HG03025 (cell line): Measurements from ENCODE around the gene NLRP9.
A peak's percentile ranks its signal among the peaks of the same experiment; 100 is the strongest.

ENCODE experiments used
- ATAC-seq: cut with Tn5 transposase; IDR thresholded peaks from one replicate; pipeline ENCODE4 v1.9.1; 2021; ENCODE audit warnings: mild to moderate bottlenecking, moderate library complexity; ENCODE audit not compliant: unreplicated experiment, low FRiP score

The NLRP9 gene

DNA sequence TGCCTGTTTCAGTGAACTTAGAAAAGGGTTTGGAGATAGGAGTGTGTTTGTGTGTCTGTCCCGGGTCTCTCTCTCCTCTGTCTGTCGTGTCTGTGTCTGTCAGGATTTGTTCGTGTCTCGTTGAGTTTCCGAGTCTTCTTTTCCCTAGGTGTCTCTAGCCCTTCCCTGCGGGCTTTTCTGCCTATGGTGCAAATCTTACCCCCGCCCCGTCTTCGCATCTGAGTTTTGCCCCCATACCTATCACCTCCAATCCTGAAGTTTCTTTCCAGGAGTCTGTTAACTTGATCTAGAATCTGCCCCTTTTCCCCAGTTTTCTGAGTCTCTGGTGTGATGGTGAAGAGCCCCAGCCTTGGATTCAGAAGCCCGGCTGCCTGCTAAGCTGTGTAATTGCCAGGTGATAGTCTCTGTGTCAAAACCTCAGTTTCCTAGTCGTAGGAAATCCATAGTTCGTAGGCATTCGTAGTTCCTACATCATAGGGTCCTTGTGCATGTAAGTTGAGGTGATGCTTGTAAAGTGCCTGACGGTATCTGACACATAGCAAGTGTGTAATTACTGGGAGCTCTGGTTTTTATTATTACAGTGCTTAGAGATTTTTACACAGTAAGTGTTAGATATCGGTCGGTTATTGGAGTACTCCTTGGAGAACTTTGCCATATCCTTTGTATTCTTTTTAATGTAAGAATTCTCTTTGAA, 62.4 kb downstream of the NLRP9 start:
- no peak for ATAC-seq

DNA sequence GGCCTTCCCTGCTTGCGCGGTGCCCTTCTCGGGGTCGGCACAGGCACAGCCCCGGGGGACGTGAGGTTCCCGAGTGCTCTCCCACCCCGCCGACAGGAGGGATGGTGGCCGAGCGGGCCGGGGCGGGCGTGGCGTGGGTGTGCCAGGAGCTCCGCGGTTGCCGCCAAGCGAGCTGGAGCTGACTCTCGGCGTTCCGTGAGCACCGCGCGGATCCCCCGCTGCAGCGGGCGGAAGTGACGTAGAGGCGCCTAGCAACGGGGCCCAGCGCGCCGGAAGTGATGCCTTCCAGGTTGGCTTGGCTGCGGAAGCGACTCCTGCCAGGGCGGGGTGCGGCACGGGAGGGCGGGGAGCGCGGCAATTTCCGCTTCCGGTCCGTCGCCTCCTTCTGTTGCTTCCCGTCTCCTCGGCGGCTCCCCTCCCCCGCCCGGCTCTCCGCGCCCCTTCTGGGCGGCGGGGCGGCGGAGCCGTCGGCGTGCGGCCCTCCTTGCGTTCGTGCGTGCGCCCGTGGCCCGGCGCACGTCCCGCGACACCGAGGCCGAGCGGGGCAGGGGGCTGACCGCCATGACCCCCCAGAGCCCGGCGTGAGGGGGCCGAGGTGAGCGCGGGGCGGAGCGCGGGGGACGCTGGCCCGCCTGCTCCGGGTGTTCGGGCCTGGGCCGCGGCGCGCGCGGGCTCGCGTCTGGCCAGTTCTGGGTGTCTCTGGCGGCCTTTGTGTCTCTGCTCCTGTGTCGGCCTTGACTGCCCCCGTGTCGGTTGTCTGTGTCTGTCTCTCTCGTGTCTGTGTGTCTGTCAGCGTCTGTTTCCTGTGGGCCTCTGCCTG, 63.2 kb downstream of the NLRP9 start, which contains the start of gene EPN1:
EPN1 (plus strand) TSS at position 386 of the 820 bp plus-strand sequence. CDS start 3,402 bp downstream, outside the sequence.
- ATAC-seq = peak; percentile 52

DNA sequence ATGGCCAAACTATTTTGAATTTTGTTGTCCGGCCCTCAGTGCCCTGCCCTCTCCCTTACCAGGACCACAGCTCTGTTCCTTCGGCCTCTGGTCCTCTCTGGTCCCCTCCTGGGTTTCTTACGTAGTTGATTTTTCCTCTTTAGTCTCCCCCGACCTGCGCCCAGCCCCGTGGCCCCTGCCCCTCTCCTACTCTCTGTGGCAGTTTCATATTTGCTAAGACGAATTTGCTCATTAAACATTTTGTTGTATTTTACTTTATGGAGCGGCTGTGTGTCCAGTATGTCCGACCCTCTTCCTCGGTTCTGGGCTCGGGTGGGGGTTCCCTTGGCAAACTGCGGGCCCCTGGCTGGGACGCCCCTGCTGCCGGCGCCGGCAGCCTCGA, 63.8 kb downstream of the NLRP9 start:
- ATAC-seq = no peak

DNA sequence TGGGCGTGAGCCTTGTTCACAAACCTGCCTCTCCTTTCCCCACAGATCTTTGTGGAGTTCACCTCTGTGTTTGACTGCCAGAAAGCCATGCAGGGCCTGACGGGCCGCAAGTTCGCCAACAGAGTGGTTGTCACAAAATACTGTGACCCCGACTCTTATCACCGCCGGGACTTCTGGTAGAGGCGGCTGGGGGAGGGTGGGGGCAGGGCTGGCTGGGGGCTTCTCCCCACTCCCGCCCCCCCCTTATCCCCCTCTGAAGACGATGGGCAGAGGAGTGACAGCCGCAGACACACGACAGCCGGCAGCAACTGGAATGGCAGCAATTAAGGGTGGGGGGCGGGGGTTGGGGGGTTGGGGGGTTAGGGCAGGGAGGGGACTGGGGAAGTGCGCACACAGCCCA, 64.3 kb downstream of the NLRP9 start:
- no peak for ATAC-seq

DNA sequence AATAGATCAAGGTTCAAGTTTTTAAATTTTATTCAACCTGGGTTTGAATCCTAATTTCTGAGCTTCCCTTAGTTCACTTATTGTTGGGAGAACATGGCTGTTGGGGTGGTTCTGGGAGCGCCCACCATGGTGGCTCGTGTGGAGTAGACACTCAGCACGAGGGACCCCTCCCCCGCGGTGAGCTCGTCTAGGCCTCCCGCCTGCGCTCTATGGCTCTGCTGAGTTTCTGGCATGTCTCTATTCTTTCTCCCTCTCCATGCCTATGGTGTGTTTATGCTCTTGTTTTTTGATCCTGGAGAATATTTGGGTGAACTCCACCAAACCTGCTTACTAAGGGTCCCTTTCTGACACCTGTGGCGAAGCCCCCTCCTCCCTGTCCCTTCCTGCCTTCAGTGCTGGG, 64.7 kb downstream of the NLRP9 start:
- no peak for ATAC-seq

DNA sequence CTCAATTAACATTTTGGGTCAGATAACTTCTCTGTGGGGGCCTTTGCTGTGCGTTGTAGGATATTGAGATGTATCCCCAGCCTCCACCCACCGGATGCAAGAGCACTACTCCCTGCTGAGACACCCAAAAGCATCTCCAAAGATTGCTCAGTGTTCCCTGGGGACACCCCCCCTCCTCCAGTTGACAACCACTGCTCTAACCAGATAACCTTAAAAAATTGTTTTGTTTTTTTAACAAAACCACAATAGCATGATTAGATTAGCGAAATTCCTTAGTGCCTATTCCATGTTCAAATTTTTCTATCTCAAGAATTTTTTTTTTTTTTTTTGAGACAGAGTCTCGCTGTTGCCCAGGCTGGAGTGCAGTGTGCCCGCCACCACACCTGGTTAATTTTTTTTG, 65.8 kb downstream of the NLRP9 start:
- no peak for ATAC-seq

DNA sequence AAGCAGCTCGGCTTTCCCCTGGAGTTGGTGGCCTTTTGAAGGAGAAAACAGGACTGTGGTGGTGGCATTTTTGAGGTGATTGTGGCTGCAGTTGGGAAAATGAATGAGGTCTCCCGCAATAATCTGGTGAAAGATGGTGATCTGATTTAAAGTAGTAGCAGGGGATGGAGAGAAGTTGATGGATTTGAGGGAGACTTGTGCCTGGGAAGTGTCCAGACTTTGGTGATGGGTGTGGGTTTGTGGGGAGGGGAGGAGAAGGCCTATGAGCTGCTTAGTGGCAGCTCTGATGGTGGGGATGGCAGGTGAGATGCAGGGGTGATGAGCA, 67.2 kb downstream of the NLRP9 start:
- no peak for ATAC-seq

DNA sequence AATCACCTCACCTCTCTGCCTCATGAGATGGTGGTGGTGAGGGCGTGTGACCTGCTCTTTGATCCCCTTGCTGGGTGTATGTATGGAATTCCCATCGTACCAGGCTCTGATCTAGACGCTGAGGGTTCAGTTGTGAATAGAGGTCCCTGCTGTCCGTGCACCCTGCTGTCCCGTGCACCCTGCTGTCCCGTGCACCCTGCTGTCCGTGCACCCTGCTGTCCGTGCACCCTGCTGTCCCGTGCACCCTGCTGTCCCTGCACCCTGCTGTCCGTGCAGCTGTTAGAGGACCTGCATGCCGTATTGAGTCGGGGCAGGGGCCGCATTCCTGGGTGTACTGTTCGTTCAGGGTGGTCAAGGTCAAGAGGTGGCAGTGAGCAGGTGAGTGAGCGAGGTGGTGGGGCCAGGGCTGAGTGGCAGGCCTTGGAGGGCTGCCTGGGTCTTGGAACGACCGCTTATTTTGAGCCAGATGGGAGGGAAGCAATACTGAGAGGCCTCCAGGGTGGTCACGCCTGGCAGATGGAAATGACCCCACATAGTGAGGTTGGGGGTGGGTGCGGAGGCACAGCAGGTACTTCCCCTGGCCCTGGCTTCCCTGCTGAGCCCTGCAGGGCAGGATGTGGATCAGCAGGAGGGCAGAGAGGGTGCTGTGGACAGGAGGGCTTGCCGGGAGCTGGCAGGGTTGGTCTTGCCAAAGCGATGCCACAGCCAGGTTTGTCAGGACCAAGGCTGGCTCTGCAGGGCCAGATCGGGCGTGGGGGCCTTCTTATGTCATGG, 67.7 kb downstream of the NLRP9 start:
- no peak for ATAC-seq

DNA sequence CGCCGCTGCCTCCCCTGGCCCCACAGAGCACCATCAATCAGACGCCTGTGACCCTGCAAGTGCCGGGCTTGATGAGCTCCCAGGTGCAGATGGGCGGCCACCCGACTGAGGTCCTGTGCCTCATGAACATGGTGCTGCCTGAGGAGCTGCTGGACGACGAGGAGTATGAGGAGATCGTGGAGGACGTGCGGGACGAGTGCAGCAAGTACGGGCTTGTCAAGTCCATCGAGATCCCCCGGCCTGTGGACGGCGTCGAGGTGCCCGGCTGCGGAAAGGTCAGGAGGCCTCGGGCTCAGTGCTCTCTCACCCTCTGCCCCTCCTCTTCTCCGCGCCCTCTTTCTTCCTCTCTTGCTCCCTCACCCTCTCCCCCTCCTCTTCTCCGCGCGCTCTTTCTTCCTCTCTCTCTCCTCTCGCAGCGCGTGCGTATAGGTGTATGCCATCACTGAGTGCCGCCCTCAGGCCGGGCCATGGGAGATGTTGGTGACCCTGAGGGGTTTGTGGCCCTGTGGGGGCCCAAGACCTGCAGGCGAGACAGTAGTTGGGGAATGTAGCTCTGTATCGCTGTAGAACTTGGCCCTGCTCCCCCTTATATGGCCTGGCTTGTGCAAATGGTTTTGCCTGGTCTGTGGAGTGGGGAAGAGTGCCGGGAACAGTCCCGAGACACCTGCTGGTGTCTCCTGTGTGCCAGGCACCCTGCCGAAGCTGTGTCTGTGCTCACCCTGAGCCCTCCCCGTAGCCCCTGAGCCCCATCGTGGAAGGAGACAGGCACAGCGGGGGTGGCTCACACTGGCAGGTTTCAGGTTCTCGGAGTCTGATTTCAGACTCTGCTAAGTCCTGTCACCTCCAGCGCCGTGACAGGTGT, 68.6 kb downstream of the NLRP9 start:
- ATAC-seq = no peak

DNA sequence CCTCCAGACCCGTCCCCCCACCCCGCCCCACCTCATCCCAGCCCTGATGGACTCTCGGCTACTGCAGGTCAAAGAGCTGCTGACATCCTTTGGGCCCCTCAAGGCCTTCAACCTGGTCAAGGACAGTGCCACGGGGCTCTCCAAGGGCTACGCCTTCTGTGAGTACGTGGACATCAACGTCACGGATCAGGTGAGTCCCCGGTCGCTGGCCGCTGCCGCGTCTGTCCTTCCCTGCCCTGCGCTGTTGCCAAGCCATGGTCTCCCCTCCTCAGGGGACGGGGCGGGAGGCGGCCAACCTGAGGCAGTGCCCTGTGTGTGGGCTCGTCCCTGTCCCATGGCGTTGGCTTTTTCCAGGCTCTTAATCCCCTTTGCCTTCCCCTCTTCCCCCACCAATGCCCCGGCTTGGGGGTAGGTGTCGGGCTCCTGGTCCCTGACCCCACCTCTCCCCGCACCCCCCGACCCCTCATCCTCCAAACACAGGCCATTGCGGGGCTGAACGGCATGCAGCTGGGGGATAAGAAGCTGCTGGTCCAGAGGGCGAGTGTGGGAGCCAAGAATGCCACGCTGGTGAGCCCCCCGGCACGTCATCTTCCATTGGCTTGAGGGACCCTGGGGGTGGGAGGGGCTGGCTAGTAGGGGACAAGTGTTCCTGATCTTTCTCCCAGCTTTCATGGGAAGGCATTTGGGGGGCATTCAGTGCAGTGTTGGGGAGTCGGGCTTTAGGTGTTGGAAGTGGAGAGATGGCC, 69.4 kb downstream of the NLRP9 start:
- ATAC-seq = no peak

DNA sequence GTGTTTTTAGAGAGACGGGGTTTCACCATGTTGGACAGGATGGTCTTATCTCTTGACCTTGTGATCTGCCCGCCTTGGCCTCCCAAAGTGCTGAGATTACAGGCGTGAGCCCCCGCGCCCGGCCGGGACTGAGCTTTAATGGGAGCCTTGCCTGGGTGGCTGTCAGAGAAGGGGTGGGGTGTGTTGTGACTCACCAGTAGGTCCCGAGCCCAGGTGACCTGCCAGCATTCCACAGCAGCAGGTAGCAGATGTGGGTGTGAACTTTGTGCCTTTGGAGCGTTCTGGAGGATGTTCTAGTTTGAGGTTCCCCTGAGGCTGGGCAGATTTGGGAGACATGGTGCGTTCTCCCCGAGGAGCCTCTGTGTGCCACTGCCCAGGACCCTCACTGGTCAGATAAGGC, 70.2 kb downstream of the NLRP9 start:
- ATAC-seq = no peak

DNA sequence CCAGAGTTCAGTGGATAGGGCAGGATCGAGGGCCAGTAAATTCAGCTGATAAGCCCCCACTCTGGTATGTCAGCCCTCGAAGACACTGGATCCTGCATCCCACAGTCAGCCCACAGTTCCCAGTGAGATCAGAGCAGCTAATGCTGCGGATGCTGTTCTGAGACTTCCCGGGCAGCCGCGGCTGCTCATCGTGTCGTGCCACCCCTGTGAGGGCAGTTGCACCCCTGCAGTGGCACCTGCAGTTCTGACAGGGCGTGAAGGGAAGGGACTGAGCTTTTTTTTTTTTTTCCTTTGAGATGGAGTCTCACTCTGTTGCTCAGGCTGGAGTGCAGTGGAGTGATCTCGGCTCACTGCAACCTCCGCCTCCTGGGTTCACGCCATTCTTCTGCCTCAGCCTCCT, 70.7 kb downstream of the NLRP9 start:
- no peak for ATAC-seq

DNA sequence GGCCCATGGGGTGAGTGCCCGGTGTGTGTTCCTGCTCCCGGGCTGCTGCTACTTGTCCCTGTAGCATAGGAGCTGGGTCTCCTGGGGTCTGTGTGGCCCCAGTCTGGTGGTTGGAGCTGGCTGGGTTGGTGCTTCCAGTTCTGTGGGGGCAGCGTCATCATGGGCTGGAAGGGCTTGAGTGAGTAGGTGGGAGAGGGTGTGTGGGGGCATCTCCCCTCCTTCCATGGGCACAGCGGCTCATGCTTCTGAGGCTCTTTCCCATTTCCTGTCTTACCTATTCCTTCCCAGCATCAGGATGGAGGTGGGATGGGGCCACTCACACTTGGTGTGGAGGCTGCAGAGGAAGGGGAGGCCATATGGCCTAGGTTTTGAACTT, 71.2 kb downstream of the NLRP9 start:
- no peak for ATAC-seq

DNA sequence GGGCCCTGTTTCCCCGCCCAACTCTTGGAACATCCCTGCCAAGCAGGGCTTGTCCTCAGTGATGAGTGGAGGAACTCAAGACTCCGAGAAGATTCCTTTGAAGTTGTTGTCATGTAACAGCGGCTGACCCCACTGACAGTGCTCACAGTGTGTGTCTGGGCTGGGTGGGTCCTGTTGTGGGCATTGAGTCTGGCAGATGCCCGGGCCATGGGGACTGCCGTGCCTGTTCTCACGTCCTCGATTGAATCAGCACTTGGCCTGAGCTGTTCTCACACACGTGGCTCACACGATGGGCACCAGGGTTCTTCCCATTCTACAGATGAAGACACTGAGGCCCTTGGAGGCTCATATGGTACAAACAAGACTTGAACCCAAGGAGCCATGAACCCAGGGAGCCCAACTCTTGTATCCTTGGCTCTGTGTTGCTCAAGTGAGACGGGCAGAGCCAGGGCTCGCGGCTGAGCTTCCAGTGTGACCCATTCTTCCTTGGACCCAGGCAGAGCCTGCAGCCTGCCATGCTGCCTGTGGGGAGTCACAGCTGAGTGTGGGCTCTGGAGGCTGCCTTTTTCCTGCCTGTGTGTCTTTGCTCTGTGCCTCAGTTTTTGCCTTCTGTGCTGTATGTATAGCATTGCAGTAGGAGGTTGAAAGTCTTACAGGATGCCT, 71.7 kb downstream of the NLRP9 start:
- ATAC-seq = no peak

DNA sequence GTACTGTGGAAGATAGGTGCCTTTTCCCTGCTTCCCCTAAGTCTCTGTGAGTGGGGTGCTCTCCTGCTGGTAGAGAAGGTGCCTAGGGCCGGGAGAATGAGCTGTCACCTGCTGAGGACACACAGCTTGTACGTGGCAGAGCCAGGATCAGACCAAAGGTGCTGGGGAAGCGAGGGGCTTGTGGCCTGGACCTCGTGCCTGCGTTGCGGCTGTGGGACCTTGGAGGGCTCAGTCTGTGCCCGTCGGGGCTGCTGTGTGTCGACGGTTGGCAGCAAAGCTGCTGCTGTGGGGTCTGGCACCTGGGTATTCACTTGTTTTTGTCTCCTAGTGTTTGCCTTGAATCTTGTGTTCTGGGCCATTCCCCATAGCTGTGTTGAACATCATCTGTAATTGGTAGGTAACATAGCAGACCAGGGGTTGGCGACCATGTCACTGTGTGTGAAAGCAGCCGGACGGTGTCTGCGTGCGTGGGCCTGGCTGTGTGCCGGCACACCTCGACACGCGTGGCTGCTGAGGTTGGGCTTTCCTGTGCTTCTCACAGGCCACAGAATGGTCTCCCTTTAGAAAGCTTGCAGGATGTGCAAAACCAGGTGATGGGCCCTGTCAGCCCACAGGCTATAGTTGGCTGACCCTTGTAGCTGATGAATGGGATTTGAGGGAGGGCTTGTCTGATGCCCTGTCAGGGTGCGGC, 74.2 kb downstream of the NLRP9 start:
- ATAC-seq = no peak

DNA sequence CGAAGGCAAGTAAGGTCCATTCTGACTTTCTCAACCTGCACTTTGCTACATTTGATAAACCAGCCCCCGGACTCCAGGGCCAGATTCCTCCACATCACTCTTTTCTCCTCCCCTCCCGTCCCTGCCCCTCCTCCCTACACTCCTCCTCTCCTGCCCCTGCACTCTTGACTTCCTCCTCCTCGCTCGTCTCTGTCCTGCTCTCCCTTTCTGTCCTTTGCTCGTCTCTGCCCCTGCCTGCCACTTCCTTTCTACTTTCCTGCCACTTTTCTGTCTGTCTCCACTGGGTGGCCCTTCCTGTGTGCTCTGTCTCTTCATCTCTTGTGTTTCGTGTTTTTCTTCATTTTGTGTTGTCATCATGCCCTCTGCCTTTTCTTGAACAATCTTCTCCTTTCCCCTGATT, 76.4 kb downstream of the NLRP9 start:
- no peak for ATAC-seq

DNA sequence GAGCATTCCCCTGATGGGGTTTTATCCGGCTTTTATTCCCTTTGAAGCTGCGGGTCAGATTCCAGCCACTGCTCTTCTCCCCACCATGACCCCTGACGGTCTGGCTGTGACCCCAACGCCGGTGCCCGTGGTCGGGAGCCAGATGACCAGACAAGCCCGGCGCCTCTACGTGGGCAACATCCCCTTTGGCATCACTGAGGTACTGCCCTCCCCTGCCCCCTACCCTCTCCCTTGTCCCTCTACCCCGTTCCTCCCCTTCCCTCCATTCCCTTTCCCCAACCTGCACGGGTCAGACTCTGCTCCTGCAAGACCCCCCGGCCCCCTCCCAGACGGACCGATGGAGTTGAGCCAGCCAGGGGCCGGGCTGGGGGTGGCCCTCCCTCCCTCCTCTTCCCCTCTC, 77.2 kb downstream of the NLRP9 start:
- no peak for ATAC-seq

DNA sequence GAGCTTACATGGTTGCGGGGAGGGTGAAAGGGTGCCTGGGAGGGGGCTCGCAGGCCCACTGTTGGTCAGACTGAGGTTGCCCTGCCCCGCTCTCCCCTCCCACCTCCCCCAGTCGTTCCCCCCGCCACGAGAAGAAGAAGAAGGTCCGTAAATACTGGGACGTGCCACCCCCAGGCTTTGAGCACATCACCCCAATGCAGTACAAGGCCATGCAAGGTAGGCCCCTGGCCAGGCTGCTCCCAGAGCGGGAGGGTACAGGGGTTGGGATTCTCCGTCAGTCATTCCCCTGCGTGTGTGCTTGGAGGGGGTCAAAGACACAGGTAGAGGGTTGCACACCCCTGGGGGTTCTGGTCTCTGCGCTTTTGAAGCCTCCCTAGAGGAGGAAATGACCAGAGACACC, 77.8 kb downstream of the NLRP9 start:
- ATAC-seq = no peak

DNA sequence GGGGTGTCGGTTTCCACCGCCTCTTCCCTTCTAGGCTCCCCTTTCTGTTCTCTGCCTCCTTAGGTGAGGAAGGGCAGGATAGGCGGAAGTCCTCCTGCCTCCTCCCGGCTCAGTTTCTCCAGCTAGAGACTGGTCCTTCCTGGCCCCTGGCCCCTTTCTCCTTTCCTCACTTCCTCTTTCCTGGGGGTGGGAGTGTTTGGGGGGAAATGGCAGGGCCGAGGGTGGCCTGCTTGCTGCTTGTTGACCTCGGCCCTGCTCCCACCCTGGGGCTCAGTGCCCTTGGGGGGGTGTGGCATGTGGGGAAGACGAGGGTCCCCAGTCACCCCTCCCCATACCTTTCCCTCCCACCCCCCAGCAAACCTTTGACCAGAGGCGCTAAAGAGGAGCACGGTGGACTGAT, 78.4 kb downstream of the NLRP9 start:
- no peak for ATAC-seq
